Measurements from ENCODE around the gene HSPB9.
A peak's percentile ranks its signal among the peaks of the same experiment; 100 is the strongest.

Gene HSPB9, protein sequence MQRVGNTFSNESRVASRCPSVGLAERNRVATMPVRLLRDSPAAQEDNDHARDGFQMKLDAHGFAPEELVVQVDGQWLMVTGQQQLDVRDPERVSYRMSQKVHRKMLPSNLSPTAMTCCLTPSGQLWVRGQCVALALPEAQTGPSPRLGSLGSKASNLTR

GRCh38 chr17:42122371-42123303 is at the start of gene HSPB9:
HSPB9 (plus strand) TSS chr17:42122804; CDS start chr17:42122851, 47 bp downstream.
- Histone ChIP-seq H3K4me3 (ENCODE audit: low read depth, low read length) (peak within 1 kb of the TSS; percentile 51), H3K27ac (ENCODE audit: low read depth, low read length) (no peak within 1 kb of the TSS), H3K36me3 (ENCODE audit: control insufficient read depth, insufficient read depth, low read length) (peaks cover 45% of the 10 kb centered on the region), H3K4me1 (ENCODE audit: control insufficient read depth, insufficient read depth, low read length) (peaks cover 19% of the 10 kb centered on the region), H3K27me3 (ENCODE audit: control insufficient read depth, insufficient read depth, low read length) (no peaks in the 10 kb centered on the region), H3K9ac (ENCODE audit: low read length) (peak within 1 kb of the TSS; percentile 23), H3K9me3 (ENCODE audit: control insufficient read depth, insufficient read depth, low read depth, low read length) (no peaks in the 10 kb centered on the region)

GRCh38 chr17:42075789-42076188 is 46.8 kb upstream of the HSPB9 start:
- peaks cover 23% of the 10 kb centered on the region; the same call in 1 of the 2 replicates for H3K27me3 ChIP-seq (ENCODE audit: control insufficient read depth, insufficient read depth, low read length)

GRCh38 chr17:42076797-42077559 is 45.6 kb upstream of the HSPB9 start:
- Histone ChIP-seq H3K27ac (ENCODE audit: low read depth, low read length) (no peak overlapping the region), H3K4me3 (ENCODE audit: low read depth, low read length) (no peak overlapping the region), H3K36me3 (ENCODE audit: control insufficient read depth, insufficient read depth, low read length) (no peaks in the 10 kb centered on the region), H3K9me3 (ENCODE audit: control insufficient read depth, insufficient read depth, low read depth, low read length) (no peaks in the 10 kb centered on the region), H3K4me1 (ENCODE audit: control insufficient read depth, insufficient read depth, low read length) (peaks cover 6% of the 10 kb centered on the region; the same call in 1 of the 2 replicates), H3K9ac (ENCODE audit: low read length) (no peak overlapping the region), H3K27me3 (ENCODE audit: control insufficient read depth, insufficient read depth, low read length) (peaks cover 16% of the 10 kb centered on the region; the same call in 1 of the 2 replicates)

More at GRCh38 chr17:42075789-42076188, 46.8 kb upstream of the HSPB9 start:
- Histone ChIP-seq H3K4me1 (ENCODE audit: control insufficient read depth, insufficient read depth, low read length) (peaks cover 13% of the 10 kb centered on the region), H3K36me3 (ENCODE audit: control insufficient read depth, insufficient read depth, low read length) (no peaks in the 10 kb centered on the region), H3K4me3 (ENCODE audit: low read depth, low read length) (no peak overlapping the region), H3K9me3 (ENCODE audit: control insufficient read depth, insufficient read depth, low read depth, low read length) (no peaks in the 10 kb centered on the region), H3K27ac (ENCODE audit: low read depth, low read length) (no peak overlapping the region), H3K9ac (ENCODE audit: low read length) (no peak overlapping the region)

- H3K4me1 ChIP-seq (ENCODE audit: control insufficient read depth, insufficient read depth, low read length) = peaks cover 5% of the 10 kb centered on the region; the same call in 1 of the 2 replicates
- H3K36me3 ChIP-seq (ENCODE audit: control insufficient read depth, insufficient read depth, low read length) = no peaks in the 10 kb centered on the region
- H3K9ac ChIP-seq (ENCODE audit: low read length) = no peak overlapping the region
- no peaks in the 10 kb centered on the region for H3K9me3 ChIP-seq (ENCODE audit: control insufficient read depth, insufficient read depth, low read depth, low read length)
- peaks cover 8% of the 10 kb centered on the region; the same call in 1 of the 2 replicates for H3K27me3 ChIP-seq (ENCODE audit: control insufficient read depth, insufficient read depth, low read length)
- H3K27ac ChIP-seq (ENCODE audit: low read depth, low read length) = no peak overlapping the region
- no peak overlapping the region for H3K4me3 ChIP-seq (ENCODE audit: low read depth, low read length)
Observed at GRCh38 chr17:42077755-42078154, 44.8 kb upstream of the HSPB9 start.

DNA sequence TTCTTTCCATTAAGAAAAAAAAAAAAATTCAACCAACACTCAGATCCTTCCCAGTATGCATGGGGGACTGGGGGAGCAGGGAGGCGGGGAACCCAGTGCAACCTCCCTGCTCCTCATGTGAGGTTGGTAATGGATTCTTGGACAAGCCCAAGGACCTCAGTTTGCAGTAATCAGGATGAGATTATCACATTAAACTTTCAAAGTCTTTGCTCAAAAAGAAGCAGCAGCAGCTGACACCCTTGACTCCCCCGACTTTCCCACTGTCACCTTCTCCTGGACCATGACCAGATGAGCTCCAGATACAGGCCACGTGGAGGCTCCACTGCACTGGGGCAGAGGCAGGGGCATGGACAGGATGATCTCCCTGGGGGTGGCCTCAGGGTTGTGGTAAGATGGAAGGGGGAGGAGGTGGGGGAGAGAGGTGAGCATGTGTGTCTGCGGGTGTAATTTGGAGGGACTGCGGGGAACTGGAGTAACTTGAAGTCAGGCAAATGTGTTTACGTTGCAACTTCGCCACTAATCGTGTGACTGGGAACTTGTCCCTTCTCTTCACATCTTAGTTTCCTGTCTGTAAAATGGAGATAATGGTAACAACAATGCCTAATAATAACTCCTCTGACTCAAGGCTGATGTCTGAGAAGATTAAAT is 44.1 kb upstream of the HSPB9 start:
- H3K36me3 ChIP-seq (ENCODE audit: control insufficient read depth, insufficient read depth, low read length) = no peaks in the 10 kb centered on the region
- no peak overlapping the region for H3K27ac ChIP-seq (ENCODE audit: low read depth, low read length)
- no peak overlapping the region for H3K4me3 ChIP-seq (ENCODE audit: low read depth, low read length)
- peaks cover under 1% of the 10 kb centered on the region; the same call in 1 of the 2 replicates for H3K27me3 ChIP-seq (ENCODE audit: control insufficient read depth, insufficient read depth, low read length)
- peaks cover 5% of the 10 kb centered on the region; the same call in 1 of the 2 replicates for H3K4me1 ChIP-seq (ENCODE audit: control insufficient read depth, insufficient read depth, low read length)
- H3K9ac ChIP-seq (ENCODE audit: low read length) = no peak overlapping the region
- no peaks in the 10 kb centered on the region for H3K9me3 ChIP-seq (ENCODE audit: control insufficient read depth, insufficient read depth, low read depth, low read length)

DNA sequence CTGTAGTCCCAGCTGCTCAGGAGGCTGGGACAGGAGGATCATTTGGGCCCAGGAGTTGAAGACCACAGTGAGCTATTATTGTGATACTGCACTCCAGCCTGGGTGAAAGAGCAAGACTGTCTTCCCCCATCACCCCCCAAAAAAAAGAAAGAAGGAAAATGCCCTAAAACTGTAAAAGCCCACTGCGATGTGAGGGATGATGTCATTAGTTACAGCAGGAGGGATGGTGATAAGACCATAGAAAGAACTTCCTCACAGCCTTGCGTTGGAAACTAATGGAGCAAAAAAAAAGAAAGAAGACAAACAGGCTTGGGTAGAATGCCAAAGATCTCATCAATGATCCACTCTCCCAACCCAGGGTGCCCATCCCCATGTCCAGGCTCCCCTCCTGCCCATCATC is 43.1 kb upstream of the HSPB9 start:
- Histone ChIP-seq H3K9ac (ENCODE audit: low read length) (no peak overlapping the region), H3K36me3 (ENCODE audit: control insufficient read depth, insufficient read depth, low read length) (no peaks in the 10 kb centered on the region), H3K9me3 (ENCODE audit: control insufficient read depth, insufficient read depth, low read depth, low read length) (no peaks in the 10 kb centered on the region), H3K27ac (ENCODE audit: low read depth, low read length) (no peak overlapping the region), H3K4me3 (ENCODE audit: low read depth, low read length) (no peak overlapping the region), H3K27me3 (ENCODE audit: control insufficient read depth, insufficient read depth, low read length) (no peaks in the 10 kb centered on the region), H3K4me1 (ENCODE audit: control insufficient read depth, insufficient read depth, low read length) (peaks cover 5% of the 10 kb centered on the region; the same call in 1 of the 2 replicates)

GRCh38 chr17:42081516-42082129 is 41.0 kb upstream of the HSPB9 start:
- no peak overlapping the region for H3K27ac ChIP-seq (ENCODE audit: low read depth, low read length)
- no peaks in the 10 kb centered on the region for H3K27me3 ChIP-seq (ENCODE audit: control insufficient read depth, insufficient read depth, low read length)
- H3K9ac ChIP-seq (ENCODE audit: low read length) = no peak overlapping the region
- H3K9me3 ChIP-seq (ENCODE audit: control insufficient read depth, insufficient read depth, low read depth, low read length) = no peaks in the 10 kb centered on the region
- no peaks in the 10 kb centered on the region for H3K36me3 ChIP-seq (ENCODE audit: control insufficient read depth, insufficient read depth, low read length)
- H3K4me3 ChIP-seq (ENCODE audit: low read depth, low read length) = no peak overlapping the region
- peaks cover 5% of the 10 kb centered on the region; the same call in 1 of the 2 replicates for H3K4me1 ChIP-seq (ENCODE audit: control insufficient read depth, insufficient read depth, low read length)

GRCh38 chr17:42087042-42087701 is 35.4 kb upstream of the HSPB9 start:
- H3K4me3 ChIP-seq (ENCODE audit: low read depth, low read length) = no peak overlapping the region

DNA sequence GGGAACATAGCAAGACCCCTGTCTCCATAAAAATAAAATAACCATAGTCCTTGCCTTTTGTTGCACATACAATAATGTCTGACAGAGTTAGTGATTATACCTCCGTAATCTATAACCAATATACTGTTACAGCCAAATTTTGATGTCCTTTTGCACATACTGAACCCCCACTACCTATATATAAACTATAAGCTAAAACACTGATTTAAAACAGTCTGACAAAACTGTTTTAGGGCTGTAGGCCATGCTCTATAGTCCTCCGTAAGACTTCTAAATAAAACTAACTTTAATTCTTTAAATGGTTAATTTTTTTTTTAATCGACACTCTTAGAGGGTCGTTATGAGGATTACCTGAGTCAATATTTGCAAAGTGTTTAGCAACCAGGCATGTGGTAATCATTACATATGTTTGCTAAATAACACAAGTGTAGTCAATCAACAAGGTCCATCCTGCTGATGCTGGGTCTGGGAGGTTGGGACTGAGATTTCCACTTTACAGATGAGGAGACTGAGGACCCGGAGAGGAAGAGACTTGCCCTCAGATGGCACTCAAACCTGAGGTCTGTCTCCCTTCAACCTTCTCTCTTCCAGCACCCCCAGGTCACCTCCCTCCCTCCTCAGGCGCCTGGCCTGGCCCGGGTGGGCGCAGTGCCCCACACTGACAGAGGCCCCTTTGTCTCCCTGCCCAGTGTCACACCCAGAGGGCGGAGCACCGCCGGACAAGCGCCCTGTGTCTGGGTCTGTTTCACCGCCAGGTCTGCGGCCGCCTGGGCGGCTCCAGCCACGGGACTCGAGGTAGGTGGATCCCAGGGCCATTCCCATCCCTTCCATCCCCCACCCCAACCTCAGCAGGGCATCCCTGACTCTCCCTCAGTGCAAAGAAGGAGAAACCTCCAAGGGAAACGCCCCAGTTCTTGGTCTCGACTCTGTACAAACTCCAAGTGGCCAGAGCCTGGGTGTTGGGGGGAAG is 34.6 kb upstream of the HSPB9 start:
- Histone ChIP-seq H3K4me3 (ENCODE audit: low read depth, low read length) (no peak overlapping the region), H3K36me3 (ENCODE audit: control insufficient read depth, insufficient read depth, low read length) (no peaks in the 10 kb centered on the region), H3K9ac (ENCODE audit: low read length) (no peak overlapping the region), H3K9me3 (ENCODE audit: control insufficient read depth, insufficient read depth, low read depth, low read length) (no peaks in the 10 kb centered on the region), H3K4me1 (ENCODE audit: control insufficient read depth, insufficient read depth, low read length) (peaks cover 6% of the 10 kb centered on the region; the same call in 1 of the 2 replicates), H3K27ac (ENCODE audit: low read depth, low read length) (no peak overlapping the region), H3K27me3 (ENCODE audit: control insufficient read depth, insufficient read depth, low read length) (no peaks in the 10 kb centered on the region)

More at GRCh38 chr17:42087042-42087701, 35.4 kb upstream of the HSPB9 start:
- Histone ChIP-seq H3K4me1 (ENCODE audit: control insufficient read depth, insufficient read depth, low read length) (peaks cover under 1% of the 10 kb centered on the region; the same call in 1 of the 2 replicates), H3K36me3 (ENCODE audit: control insufficient read depth, insufficient read depth, low read length) (no peaks in the 10 kb centered on the region), H3K9me3 (ENCODE audit: control insufficient read depth, insufficient read depth, low read depth, low read length) (no peaks in the 10 kb centered on the region), H3K27ac (ENCODE audit: low read depth, low read length) (no peak overlapping the region), H3K9ac (ENCODE audit: low read length) (no peak overlapping the region), H3K27me3 (ENCODE audit: control insufficient read depth, insufficient read depth, low read length) (no peaks in the 10 kb centered on the region)

All from HUES6 (cell line).